ENCODE measurements around the gene CHD2. TPM values are rescaled to one million over a fixed set of nuclear protein-coding genes. Genes with fewer than 3 reads are reported as not detected.

CHD2 gene
- total RNA-seq, 1 experiment from 2014 or later, result 120 TPM

GRCh38 chr15:92901072-92901761, 1.1 kb downstream of the CHD2 start:
- ChIA-PET CTCF (no interaction called here), POLR2A (ENCODE audit: unreplicated experiment) (interaction anchor here (0.6 to 1.6 kb wide), 5 partner anchors 16 to 89 kb away, joined by 3 to 25 read pairs (median 7); no protein-coding TSS in a partner anchor)
- Histone ChIP-seq H3K79me2 (ENCODE audit: low read depth) (peaks cover 91% of the 10 kb centered on the region), H3K27ac (peak overlapping the region; percentile 98), H3K4me2 (peak overlapping the region; percentile 97), H3K4me1 (replicated peaks; ENCODE audit: insufficient read depth) (peaks cover 19% of the 10 kb centered on the region), H3F3A (ENCODE audit: insufficient read depth, low read depth) (peaks cover 94% of the 10 kb centered on the region), H2AFZ (no peak overlapping the region), H3K36me3 (ENCODE audit: low read depth) (peaks cover 70% of the 10 kb centered on the region), H3K4me3 (peak overlapping the region; percentile 94), H3K9me3 (ENCODE audit: insufficient read depth, low read depth) (no peaks in the 10 kb centered on the region), H3K9me2 (ENCODE audit: insufficient read depth) (no peaks in the 10 kb centered on the region), H4K20me1 (ENCODE audit: insufficient read depth) (peaks cover 16% of the 10 kb centered on the region), H3K27me3 (ENCODE audit: insufficient read depth, low read depth) (no peaks in the 10 kb centered on the region)
- BruUV-seq (replicated peaks), result TSS peak; percentile 53
- TF ChIP-seq EZH2 (IDR thresholded peaks at IDR 0.05; ENCODE audit: low read depth), result no peak
- intact Hi-C loops (cut with micrococcal nuclease; ENCODE audit: unreplicated experiment), result no loop called here
- no peak for DNase-seq

DNA sequence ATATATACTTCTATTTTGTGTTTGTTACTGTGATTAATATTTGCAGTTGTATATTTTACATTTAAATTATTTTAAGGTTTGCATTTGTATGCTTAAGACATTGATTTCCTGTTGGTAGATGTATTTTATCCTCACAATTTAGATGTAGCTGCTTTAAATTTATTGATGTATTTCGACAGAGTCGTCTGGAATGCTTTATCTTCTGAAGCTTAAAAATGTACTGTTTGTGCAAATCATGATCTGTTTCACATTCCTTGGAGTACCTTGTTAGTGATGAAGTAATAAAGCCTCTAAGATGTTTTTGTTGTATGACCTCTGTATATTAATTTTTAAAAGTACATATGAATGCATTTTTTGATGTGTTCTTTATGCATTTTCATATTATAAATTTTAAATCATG, 1.9 kb downstream of the CHD2 start:
- Histone ChIP-seq H3K9me2 (ENCODE audit: insufficient read depth) (no peaks in the 10 kb centered on the region), H2AFZ (no peak overlapping the region), H3K9me3 (ENCODE audit: insufficient read depth, low read depth) (no peaks in the 10 kb centered on the region), H3F3A (ENCODE audit: insufficient read depth, low read depth) (peaks cover 94% of the 10 kb centered on the region), H3K79me2 (ENCODE audit: low read depth) (peaks cover 91% of the 10 kb centered on the region), H3K4me1 (replicated peaks; ENCODE audit: insufficient read depth) (peaks cover 26% of the 10 kb centered on the region), H3K4me2 (peak overlapping the region; percentile 97), H3K27me3 (ENCODE audit: insufficient read depth, low read depth) (no peaks in the 10 kb centered on the region), H3K36me3 (ENCODE audit: low read depth) (peaks cover 63% of the 10 kb centered on the region), H4K20me1 (ENCODE audit: insufficient read depth) (peaks cover 17% of the 10 kb centered on the region), H3K27ac (peak overlapping the region; percentile 98), H3K4me3 (peak overlapping the region; percentile 94)
- ChIA-PET POLR2A (ENCODE audit: unreplicated experiment) (interaction anchor here (0.6 to 1.0 kb wide), 4 partner anchors 20 to 92 kb away, joined by 3 to 8 read pairs (median 6); no protein-coding TSS in a partner anchor), CTCF (interaction anchor here (0.6 kb wide), 1 partner anchor 92 kb away, joined by 3 read pairs; no protein-coding TSS in a partner anchor)
- intact Hi-C loops (cut with micrococcal nuclease; ENCODE audit: unreplicated experiment), result no loop called here
- no peak for DNase-seq
- no peak for TF ChIP-seq EZH2 (IDR thresholded peaks at IDR 0.05; ENCODE audit: low read depth)
- no peak for TF ChIP-seq CTCF (conservative IDR thresholded peaks at IDR 0.05)
- BruUV-seq (replicated peaks), result no TSS peak

DNA sequence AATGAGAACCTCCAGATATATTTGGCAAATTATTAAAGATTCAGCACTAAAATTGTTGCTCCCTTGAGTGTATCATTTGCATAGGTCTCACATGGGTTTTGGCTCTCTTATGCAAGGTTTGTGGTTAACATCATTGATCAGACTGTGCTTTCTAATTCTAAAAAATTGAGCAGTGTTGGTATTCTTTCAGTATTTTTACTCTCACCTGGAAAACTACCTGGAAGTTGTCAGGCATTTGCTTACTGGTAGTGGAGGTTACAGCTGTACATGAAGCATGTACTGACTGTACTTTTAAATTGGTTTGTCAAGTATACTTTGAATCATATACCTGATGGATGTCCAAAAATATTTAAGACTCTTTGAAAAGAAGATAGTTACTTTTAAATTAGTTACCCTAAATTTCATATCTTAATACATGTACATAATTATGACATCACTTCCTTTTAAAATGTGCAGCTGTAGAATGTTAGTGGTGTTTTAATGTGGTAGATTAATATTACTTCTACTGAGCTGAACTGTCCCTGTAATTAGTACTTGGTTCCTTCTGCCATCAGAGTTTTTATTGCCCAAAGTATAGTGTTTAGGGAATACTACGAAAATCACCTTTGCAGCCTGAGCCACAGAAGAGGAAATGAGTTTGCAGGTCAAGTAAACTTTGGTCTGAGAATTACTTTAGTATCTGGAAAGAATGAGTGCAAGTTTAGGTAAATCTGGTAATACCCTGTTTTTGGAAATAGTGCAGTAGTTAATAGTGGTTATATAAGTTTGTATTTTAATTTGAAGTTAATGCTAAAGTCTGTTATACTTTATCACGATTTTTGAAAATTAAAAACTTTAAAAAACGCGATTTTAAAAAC, 2.8 kb downstream of the CHD2 start:
- Histone ChIP-seq H3K79me2 (ENCODE audit: low read depth) (peaks cover 91% of the 10 kb centered on the region), H2AFZ (no peak overlapping the region), H3K4me2 (peak overlapping the region; percentile 97), H3K4me3 (peak overlapping the region; percentile 94), H3K27ac (peak overlapping the region; percentile 98), H3K9me3 (ENCODE audit: insufficient read depth, low read depth) (no peaks in the 10 kb centered on the region), H3K4me1 (replicated peaks; ENCODE audit: insufficient read depth) (peaks cover 36% of the 10 kb centered on the region), H3F3A (ENCODE audit: insufficient read depth, low read depth) (peaks cover 92% of the 10 kb centered on the region), H3K27me3 (ENCODE audit: insufficient read depth, low read depth) (no peaks in the 10 kb centered on the region), H3K9me2 (ENCODE audit: insufficient read depth) (no peaks in the 10 kb centered on the region), H4K20me1 (ENCODE audit: insufficient read depth) (peaks cover 19% of the 10 kb centered on the region), H3K36me3 (ENCODE audit: low read depth) (peaks cover 53% of the 10 kb centered on the region)
- TF ChIP-seq EZH2 (IDR thresholded peaks at IDR 0.05; ENCODE audit: low read depth), result no peak
- TF ChIP-seq CTCF (conservative IDR thresholded peaks at IDR 0.05), result no peak
- no TSS peak for BruUV-seq (replicated peaks)
- intact Hi-C loops (cut with micrococcal nuclease; ENCODE audit: unreplicated experiment), result no loop called here
- DNase-seq, result no peak
- POLR2A ChIA-PET (ENCODE audit: unreplicated experiment), result interaction anchor here (0.7 kb wide), 1 partner anchor 83 kb away, joined by 4 read pairs; no protein-coding TSS in a partner anchor
- CTCF ChIA-PET, result interaction anchor here (0.6 to 0.8 kb wide), 2 partner anchors 93 to 106 kb away, joined by 3 read pairs; no protein-coding TSS in a partner anchor
